ENCODE measurements around the gene PIEZO1.

The PIEZO1 gene

DNA sequence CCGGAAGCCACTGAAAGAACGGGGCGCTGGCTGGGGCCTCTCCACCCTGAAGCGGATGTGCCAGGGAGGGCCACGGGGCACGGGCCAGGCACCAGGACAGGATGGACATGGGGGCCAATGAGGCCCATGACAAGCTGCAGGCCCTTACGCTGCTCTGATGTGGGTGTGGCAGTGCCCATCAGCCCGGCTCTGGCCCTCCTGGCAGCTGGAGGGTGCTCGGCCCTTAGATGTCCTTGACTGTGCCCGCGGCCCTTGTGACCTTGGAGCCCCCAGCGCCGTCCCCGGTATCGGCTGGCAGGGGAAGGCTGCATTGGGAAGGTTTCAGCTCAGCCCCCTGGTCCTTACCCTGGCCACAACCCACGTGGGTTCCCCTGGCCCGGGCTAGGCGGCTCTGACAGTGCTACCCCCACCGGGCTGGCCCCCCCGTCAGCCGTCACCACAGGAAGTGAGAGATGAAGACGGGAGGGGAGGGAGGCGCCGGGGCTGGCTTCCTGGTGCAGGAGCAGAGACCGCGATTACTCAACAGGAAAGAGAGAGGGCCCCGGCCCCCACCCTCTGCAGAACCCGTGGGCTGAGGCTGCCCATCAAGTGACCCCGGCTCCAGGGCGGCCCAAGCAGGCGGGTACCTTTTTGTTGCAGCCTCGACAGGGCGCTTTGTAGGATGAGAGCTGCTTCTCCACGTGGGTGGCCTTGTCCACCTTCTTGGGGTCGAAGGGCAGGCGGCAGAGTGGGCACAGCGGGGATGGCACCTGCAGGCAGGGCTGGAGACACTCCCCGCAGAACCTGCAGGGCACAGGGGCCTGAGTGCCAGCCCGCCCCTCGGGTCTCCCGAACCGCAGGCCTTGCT, 84.2 kb downstream of the PIEZO1 start:
- peak in 11 of 14 donors; percentile 8 to 80 (median 58) for DNase-seq

GRCh38 chr16:88700322-88700635, 84.7 kb downstream of the PIEZO1 start:
- no peak for DNase-seq

GRCh38 chr16:88699180-88699579, 85.8 kb downstream of the PIEZO1 start:
- no peak for DNase-seq

DNA sequence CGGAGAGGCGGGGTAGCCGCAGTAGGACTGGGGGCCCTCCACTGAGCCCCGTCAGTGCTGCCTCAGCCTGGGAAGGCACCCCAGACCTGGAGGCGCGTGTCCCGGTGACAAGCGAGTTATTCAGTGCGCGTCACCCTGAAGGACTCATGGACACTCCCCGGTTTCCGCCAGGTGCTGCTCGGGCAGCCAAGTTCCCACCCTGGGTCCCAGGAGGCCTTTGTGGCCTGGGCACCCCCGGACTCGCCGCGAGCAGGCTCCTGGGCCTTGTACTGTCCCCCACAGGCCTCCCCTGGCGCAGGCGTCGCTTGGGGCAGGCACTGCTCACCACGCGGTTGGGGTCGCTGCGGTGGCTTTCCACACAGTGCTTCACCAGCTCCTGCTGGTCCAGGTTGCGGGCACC, 86.4 kb downstream of the PIEZO1 start:
- DNase-seq, result no peak

DNA sequence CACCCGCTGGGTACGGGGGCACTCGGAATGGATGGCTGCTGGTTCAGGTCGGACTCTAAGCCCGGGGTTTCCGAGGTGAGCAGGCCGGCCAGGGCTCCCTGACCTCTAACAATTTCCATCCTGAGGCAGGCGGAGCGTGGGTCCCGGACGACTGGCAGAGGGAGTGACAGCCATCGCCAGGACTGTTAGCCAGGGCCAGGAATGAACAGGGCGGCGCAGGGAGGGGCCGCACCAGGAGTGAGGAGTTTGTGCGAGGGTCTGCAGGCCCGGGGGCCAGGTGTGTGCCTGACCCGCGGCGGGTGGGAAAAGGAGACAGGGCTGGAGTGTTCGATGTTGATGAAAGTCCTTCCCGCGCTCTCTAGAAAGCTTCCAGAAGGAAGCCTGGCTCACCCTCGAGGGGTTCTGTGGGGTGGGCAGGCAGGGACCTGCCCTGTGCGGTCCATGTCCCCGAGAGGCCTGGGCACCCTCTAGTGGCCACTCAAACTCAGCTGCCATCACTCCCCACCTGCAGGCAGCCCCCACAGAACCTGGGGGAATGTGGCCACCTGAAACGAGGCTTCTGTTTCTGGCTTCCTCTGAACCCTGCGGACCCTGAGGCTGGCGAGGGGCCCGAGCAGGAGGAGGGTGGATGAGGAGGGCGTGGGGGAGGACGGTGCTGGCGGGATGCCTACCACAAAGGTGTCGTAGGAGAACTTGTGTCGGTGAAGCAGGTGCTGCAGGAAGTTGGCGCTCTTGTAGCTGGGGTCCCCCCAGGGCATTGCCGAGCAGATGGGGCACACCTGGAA, 87.0 kb downstream of the PIEZO1 start:
- no peak for DNase-seq

DNA sequence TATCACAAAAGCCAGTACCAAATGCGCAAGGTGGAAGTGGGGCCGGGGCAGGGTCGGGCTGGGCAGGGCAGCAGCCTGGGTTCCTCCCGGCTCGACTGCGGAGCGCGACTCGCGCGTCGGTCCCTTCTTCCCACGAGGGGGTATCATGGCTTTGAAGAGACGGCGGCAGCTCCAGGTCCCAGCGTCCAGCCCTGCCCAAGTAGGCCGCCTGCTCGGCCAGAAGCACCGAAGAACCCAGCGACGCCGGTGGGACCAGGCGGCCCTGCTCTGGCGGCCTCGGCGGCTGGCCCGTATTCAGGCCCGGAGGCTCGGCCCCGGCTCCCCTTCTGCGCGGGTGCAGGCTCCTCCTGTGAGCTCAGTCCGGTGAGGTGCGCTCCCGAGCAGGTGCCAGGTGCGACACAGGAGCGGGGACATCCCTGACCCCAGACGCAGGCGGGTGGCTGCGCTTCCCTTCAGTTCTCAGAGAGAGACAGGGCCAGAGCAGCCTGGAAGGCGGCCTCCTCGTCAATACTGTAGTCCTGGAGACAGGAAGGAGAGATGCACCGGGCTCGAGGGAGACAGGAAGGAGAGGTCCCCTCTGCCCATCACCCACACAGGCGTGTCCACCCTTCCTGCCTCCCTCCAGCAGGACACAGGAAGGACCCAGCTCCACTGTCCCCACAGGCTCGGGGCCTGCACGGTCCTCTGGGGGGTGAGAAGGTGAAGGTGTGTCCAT, 87.7 kb downstream of the PIEZO1 start:
- no peak for DNase-seq

DNA sequence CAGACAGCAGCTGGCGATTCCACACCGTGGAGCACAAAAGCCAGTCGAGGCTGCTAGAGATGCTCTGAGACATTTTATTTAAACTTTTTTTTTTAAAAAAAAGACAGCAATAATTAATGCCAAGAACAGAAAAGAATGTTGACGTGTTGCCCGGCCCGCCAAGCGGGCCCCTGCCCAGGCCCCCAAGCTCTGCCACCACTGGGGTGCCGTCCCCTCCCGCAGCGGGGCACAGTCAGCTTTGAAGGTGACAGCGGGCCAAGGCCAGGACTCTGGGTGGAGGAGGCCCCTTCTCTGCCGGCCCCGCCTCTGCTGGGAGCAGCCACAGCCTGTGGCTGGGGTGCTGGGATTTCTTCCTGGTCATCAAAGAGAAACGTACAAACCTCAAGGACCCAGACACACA, 88.6 kb downstream of the PIEZO1 start:
- DNase-seq, result no peak

DNA sequence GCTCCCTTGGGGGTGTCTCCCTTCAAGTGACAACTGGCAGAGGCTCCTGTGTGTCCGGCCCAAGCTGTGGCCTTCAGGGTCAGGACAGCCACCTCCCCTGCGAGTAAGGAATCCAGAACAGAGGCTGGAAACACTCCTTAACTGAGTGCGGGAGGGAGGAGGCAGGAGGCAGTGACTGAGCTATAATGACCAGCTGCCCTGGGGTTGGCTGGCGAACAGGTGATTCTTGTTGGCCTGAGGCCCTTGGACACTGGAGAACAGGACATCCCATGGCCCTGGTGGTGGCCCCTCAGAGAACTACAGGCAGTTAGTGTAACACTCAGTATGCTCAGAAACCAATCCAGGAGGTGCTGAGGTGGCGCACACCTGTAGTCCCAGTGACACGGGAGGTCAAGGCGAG, 89.3 kb downstream of the PIEZO1 start:
- DNase-seq, result no peak

DNA sequence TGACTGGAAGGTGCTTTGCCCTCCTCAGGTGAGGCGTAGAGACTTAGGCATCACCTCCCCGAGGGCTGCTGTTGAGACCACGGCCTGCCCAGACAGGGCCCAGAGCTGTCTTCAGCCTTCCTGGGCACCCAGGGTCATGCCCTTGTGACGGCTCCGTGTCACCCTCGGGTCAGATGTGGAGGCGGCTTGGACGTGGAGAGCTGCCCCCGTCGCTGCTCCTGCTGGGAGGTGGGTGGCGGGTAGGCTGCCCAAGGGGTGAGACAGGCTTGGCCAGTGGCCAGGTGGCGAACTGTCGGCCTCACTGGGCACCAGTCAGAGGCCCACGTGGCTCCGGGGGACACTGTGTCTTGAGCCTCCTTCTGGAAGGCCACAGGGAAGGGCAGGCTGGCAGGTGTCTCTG, 89.8 kb downstream of the PIEZO1 start:
- no peak for DNase-seq

GRCh38 chr16:88694221-88695087, 90.6 kb downstream of the PIEZO1 start:
- DNase-seq, result no peak

DNA sequence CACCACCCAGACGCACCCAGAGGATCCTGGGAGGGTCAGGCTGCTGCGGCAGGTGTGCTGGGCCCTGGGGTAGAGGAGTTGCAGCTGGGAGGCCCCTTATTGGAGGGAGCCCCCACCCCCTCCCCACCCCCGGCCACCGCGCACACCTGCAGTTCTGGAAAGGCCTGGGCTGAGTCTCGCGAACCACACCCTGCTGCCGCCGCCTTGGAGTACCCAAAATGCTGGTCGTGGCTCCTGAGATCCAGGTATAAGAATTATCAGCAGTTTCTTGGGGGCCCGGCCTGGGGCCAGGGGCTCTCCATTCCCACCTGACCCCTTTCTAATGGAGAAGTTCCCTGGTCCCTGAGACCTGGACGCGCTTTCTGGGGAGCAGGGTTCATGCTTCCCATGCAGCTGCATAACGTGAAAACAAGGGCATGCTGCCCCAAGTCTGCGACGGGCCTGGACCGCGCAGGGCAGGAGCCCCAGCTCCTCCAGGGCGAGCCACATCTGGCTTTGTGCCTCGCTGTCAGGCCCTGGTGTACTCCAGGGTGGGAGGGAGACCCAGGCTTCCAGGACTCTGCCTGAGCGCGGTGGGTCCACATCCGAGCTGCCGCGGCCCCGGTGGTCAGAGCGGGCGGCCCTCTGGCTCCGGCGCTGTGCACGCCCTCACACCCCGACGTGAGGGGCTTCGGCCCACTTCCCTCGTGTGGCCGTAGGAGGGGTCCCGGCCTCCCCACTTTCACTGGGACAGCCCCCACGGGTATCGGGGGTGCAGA, 91.4 kb downstream of the PIEZO1 start:
- DNase-seq, result no peak

GRCh38 chr16:88692861-88693260, 92.2 kb downstream of the PIEZO1 start:
- DNase-seq, result no peak

DNA sequence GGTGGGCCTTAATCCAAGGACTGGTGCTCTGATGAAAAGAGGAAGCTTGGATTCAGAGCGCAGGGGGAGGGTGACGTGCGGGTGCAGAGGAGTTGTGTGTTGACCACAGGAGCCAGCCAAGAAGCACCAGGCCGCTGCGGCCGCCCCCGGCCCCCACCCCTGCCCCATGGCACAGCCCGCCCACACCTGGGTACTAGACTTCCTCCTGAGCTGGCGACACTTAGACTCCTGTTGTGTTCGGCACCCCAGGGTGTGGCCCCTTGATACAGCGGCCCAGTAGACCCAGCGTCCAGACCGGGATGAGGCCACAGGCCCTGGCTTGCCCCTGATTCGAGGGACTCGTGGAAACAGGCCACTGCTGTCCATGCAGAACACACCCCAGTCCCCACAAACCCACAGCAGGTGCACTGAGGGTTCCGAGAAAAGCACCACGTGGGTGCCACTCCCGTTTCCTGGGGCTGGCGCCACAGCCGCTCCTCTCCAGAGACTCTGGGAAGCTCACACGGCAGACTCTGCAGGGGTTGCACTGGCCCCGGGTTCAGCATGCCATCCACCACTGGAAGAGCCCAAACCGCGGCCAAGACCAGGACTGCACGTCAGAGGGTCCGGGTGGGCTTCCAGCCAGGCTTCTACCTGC, 93.0 kb downstream of the PIEZO1 start:
- DNase-seq, result peak in 7 of 14 donors; percentile 24 to 42 (median 38)

DNA sequence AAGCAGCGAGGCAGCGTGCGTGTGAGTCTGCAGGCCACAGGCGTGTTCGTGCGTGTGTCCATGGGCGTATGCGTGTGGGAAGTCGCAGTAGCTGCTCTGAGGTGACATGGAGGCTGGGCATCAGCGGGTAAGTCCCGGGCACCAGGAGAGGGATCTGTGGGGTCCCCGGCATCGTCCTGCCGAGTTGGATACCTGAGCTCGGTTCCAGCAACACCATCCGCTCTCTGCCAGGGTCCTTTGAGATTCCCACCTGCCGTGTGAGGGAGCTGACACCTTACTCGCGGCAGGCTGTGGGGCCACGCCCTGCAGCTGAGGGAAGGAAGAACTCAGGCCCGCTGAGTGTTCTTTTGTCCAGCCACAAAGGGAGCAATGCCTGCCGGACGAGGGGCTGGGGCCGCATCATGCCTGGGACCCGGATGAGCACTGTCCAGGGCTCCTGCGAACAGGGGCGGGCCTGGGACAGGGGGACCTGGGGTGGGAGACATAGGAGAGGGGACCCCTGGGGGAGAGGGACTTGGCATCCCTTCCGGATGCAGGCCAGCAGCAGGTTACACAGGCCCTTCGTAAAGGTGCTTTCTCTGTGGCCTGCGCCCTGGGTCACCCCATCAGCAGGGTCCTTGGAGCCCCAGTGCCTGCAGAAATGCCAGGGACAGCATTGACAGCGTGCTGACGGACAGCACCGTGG, 93.7 kb downstream of the PIEZO1 start:
- no peak for DNase-seq

GRCh38 chr16:88690341-88691128, 94.5 kb downstream of the PIEZO1 start:
- DNase-seq, result no peak

GRCh38 chr16:88688013-88688778, 96.8 kb downstream of the PIEZO1 start:
- peak in 1 of 14 donors; percentile 84 for DNase-seq

- DNase-seq, result no peak
Observed at GRCh38 chr16:88687676-88688012, 97.4 kb downstream of the PIEZO1 start.

DNA sequence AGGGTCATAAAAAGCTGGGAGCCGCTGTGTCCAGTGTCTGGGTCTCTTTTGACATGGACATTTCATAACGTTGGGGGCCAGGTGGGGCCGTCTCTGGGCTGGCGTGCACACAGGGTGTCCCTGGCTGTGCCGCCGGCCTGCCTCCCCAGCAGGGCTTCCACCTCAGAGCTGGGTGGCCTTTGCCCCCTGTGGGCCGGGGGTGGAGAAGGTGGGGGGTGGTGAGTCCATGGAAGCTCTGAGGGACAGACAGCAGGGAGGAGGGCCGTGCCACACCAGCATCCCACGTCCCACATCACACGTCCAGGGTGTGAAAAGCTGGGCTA, 97.8 kb downstream of the PIEZO1 start:
- DNase-seq, result no peak
